ENCODE measurements around the gene HSPBAP1. TPM values are rescaled to one million over a fixed set of nuclear protein-coding genes. Genes with fewer than 3 reads are reported as not detected.

Gene HSPBAP1
- total and polyA plus RNA-seq, 2 of the 13 experiments (the other 11 are each of a cell fraction or from before 2014, with no cell fraction given): 4.2 to 5.1 TPM

DNA sequence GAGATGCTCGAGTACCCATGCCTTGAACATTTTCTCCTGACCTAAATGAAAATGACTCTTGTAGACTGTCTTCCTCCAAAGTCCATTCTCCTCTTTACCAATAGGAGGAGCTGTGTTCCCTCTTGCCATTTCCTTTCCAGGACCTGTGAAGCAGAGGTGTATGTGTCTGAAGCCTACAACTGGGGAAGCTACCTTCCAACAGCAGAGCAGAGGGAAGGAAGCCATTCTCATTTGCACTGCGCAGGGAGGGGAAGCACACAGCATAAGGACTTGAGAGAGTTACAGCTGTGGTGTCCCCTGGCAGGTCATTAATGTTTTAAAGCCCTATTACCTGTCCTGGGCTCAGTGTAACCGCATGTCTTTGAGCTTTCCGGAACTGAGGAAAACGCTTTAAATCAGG lies 38.7 kb downstream of the HSPBAP1 start:
- ChIA-PET CTCF (ENCODE audit: low intra/inter-chr PET ratio, low total read pairs) (interaction anchor here (1.5 kb wide), 1 partner anchor 272 kb away, joined by 4 read pairs; the partner anchor contains the start of gene SEMA5B), POLR2A (interaction anchor here (1.1 kb wide), 1 partner anchor 447 kb away, joined by 5 read pairs; the partner anchor contains the start of gene SEC22A)
- Histone ChIP-seq H3K4me3 (replicated peaks in 1 of 3; ENCODE audit: insufficient read depth in 1 of 3, low read depth in 2 of 3, low read length in 3 of 3) (no peak overlapping the region), H3K79me2 (ENCODE audit: insufficient read depth, low read length) (no peaks in the 10 kb centered on the region), H3K27ac (ENCODE audit: extremely low read length, insufficient read depth, low read length) (no peak overlapping the region), H3K9me3 (ENCODE audit: low read length) (no peaks in the 10 kb centered on the region), H3K9ac (ENCODE audit: insufficient read depth, low read depth, low read length) (no peak overlapping the region), H3K27me3 (ENCODE audit: control insufficient read depth in 1 of 2, insufficient read depth in 2 of 2, low read length in 2 of 2) (no peaks in the 10 kb centered on the region), H3K4me1 (ENCODE audit: insufficient read depth, low read length) (no peaks in the 10 kb centered on the region), H3K36me3 (replicated peaks in 1 of 2; ENCODE audit: control insufficient read depth in 1 of 2, insufficient read depth in 2 of 2, low read length in 2 of 2) (0 out of 5 replicates have a peak, but pooled peaks cover 0 to 5% of the 10 kb centered on the region in 2 experiments), H4K20me1 (ENCODE audit: insufficient read depth, low read length) (no peaks in the 10 kb centered on the region), H2AFZ (ENCODE audit: low read length) (no peak overlapping the region), H3K4me2 (ENCODE audit: low read depth, low read length) (no peak overlapping the region)
- BruUV-seq (replicated peaks): no TSS peak
- ATAC-seq: peak; percentile 96
- intact Hi-C loops (cut with micrococcal nuclease; ENCODE audit: unreplicated experiment) (loop anchor here (1.0 to 10.0 kb wide), 4 partner anchors 40 to 272 kb away; partner anchors contain the start of genes SEMA5B and SLC49A4), in situ Hi-C loops (cut with HindIII; ENCODE audit: extremely low pct_ligation_motif_present, low pct_unique_long_range_greater_than_20kb) (loop anchor here (25.0 kb wide), 1 partner anchor 282 kb away; the partner anchor contains the start of gene SEMA5B)
- DNase-seq (ENCODE audit: low spot score): peak; percentile 51
- WGBS (ENCODE audit: low lambda C conversion rate): 82% methylated on average over 5 of the region's 5 CpGs
- peak; percentile 92 for FAIRE-seq
- no peak for TF ChIP-seq ZNF207 (IDR thresholded peaks at IDR 0.05; ENCODE audit: borderline replicate concordance)
- TF ChIP-seq ZNF451 (CRISPR knock-in tag; IDR thresholded peaks at IDR 0.05): no peak
- TF ChIP-seq RCOR2 (CRISPR knock-in tag; IDR thresholded peaks at IDR 0.05): no peak
- no peak for TF ChIP-seq EEA1 (CRISPR knock-in tag; IDR thresholded peaks at IDR 0.05; ENCODE audit: borderline replicate concordance)
- no peak for TF ChIP-seq HOXA5 (CRISPR knock-in tag; IDR thresholded peaks at IDR 0.05)
- TF ChIP-seq TSC22D2 (CRISPR knock-in tag; IDR thresholded peaks at IDR 0.05; ENCODE audit: borderline replicate concordance): no peak
- no peak for TF ChIP-seq SKI (IDR thresholded peaks at IDR 0.05; ENCODE audit: partially characterized antibody)
- peak; percentile 82 for TF ChIP-seq STAG1 (CRISPR knock-in tag; IDR thresholded peaks at IDR 0.05)
- TF ChIP-seq RBM39 (IDR thresholded peaks at IDR 0.05; ENCODE audit: low read depth, low read length, poor library complexity, severe bottlenecking): no peak
- TF ChIP-seq ZNF576 (CRISPR knock-in tag; IDR thresholded peaks at IDR 0.05): no peak
- TF ChIP-seq ZMAT5 (CRISPR knock-in tag; IDR thresholded peaks at IDR 0.05; ENCODE audit: borderline replicate concordance, low read depth): no peak
- TF ChIP-seq RAD21 (CRISPR knock-in tag; IDR thresholded peaks at IDR 0.05): peak; percentile 69
- no peak for TF ChIP-seq ZNF562 (CRISPR knock-in tag; IDR thresholded peaks at IDR 0.05; ENCODE audit: borderline replicate concordance)
- 0 out of 2 replicates have a peak, but pooled peaks have one; percentile 47 for TF ChIP-seq HBP1 (CRISPR knock-in tag; IDR thresholded peaks at IDR 0.05; ENCODE audit: low read depth)
- TF ChIP-seq, protein P1, sequence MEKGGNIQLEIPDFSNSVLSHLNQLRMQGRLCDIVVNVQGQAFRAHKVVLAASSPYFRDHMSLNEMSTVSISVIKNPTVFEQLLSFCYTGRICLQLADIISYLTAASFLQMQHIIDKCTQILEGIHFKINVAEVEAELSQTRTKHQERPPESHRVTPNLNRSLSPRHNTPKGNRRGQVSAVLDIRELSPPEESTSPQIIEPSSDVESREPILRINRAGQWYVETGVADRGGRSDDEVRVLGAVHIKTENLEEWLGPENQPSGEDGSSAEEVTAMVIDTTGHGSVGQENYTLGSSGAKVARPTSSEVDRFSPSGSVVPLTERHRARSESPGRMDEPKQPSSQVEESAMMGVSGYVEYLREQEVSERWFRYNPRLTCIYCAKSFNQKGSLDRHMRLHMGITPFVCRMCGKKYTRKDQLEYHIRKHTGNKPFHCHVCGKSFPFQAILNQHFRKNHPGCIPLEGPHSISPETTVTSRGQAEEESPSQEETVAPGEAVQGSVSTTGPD (CRISPR knock-in tag; IDR thresholded peaks at IDR 0.05): no peak
- TF ChIP-seq JUN (CRISPR knock-in tag; IDR thresholded peaks at IDR 0.05): no peak
- TF ChIP-seq NR2F1 (CRISPR knock-in tag; IDR thresholded peaks at IDR 0.05): no peak
- no peak for TF ChIP-seq GMEB2 (CRISPR knock-in tag; IDR thresholded peaks at IDR 0.05; ENCODE audit: low read depth)
- TF ChIP-seq XRCC5 (optimal IDR thresholded peaks at IDR 0.05; ENCODE audit: low read length): peak; percentile 22

All from HepG2 (cell line).